Measurements from ENCODE around the gene EFCAB14.

EFCAB14 gene

GRCh38 chr1:46638921-46639320 lies 80.0 kb downstream of the EFCAB14 start:
- Mint-ChIP-seq H3K36me3 (peaks cover 18% of the 10 kb centered on the region), H3K27me3 (no peaks in the 10 kb centered on the region), H3K27ac (no peak overlapping the region), H3K9me3 (no peaks in the 10 kb centered on the region), H3K4me3 (no peak overlapping the region), H3K4me1 (no peaks in the 10 kb centered on the region)

GRCh38 chr1:46637444-46638083 lies 81.3 kb downstream of the EFCAB14 start:
- H3K36me3 Mint-ChIP-seq, result peaks cover 17% of the 10 kb centered on the region

GRCh38 chr1:46635205-46635604 lies 83.7 kb downstream of the EFCAB14 start:
- Mint-ChIP-seq H3K27me3 (no peaks in the 10 kb centered on the region), H3K4me3 (no peak overlapping the region), H3K4me1 (no peaks in the 10 kb centered on the region), H3K36me3 (peaks cover 9% of the 10 kb centered on the region), H3K9me3 (no peaks in the 10 kb centered on the region), H3K27ac (no peak overlapping the region)

More at GRCh38 chr1:46637444-46638083, 81.3 kb downstream of the EFCAB14 start:
- no peak overlapping the region for H3K4me3 Mint-ChIP-seq
- no peaks in the 10 kb centered on the region for H3K4me1 Mint-ChIP-seq
- no peak overlapping the region for H3K27ac Mint-ChIP-seq
- no peaks in the 10 kb centered on the region for H3K9me3 Mint-ChIP-seq
- no peaks in the 10 kb centered on the region for H3K27me3 Mint-ChIP-seq

GRCh38 chr1:46630719-46631118 lies 88.2 kb downstream of the EFCAB14 start:
- Mint-ChIP-seq H3K27ac (no peak overlapping the region), H3K4me1 (no peaks in the 10 kb centered on the region), H3K4me3 (no peak overlapping the region), H3K36me3 (peaks cover 3% of the 10 kb centered on the region), H3K27me3 (no peaks in the 10 kb centered on the region), H3K9me3 (no peaks in the 10 kb centered on the region)
